Fibroblast of skin of left quadriceps (primary cell): ENCODE measurements around the gene SUPT20HL1.
A peak's percentile ranks its signal among the peaks of the same experiment; 100 is the strongest.

ENCODE experiments used
- DNase-seq, 2 experiments: peaks; one replicate each; pipeline ENCODE4 v3.0.0-alpha.2; 2013; ENCODE audit warnings: low read depth in 2 of 2

The SUPT20HL1 gene

GRCh38 chrX:24396236-24396930, 35.9 kb downstream of the SUPT20HL1 start:
- DNase-seq: peak; percentile 3 to 9

GRCh38 chrX:24396931-24397279, 36.5 kb downstream of the SUPT20HL1 start:
- no peak for DNase-seq

- DNase-seq: no peak
Observed at GRCh38 chrX:24398766-24399165, 38.3 kb downstream of the SUPT20HL1 start.

- no peak for DNase-seq
Observed at GRCh38 chrX:24399550-24399949, 39.1 kb downstream of the SUPT20HL1 start.

- no peak for DNase-seq
Observed at GRCh38 chrX:24405959-24406358, 45.5 kb downstream of the SUPT20HL1 start.
